MM.1S (cell line): ENCODE data around the gene KLHDC9.

ENCODE experiments used
- EZH2phosphoT487 ChIP-seq: fragments of 300-600 bp; sonication (generic); IDR thresholded peaks from 2 replicates; pipeline ENCODE4 v1.6.1; 2018; ENCODE audit warnings: antibody characterized with exemption, low read length
- TF ChIP-seq, protein P1 (sequence below): fragments of 300-600 bp; sonication (generic); IDR thresholded peaks from 2 replicates; pipeline ENCODE4 v1.5.1; 2016; ENCODE audit warnings: antibody characterized with exemption, low read length, mixed read lengths

DNA sequence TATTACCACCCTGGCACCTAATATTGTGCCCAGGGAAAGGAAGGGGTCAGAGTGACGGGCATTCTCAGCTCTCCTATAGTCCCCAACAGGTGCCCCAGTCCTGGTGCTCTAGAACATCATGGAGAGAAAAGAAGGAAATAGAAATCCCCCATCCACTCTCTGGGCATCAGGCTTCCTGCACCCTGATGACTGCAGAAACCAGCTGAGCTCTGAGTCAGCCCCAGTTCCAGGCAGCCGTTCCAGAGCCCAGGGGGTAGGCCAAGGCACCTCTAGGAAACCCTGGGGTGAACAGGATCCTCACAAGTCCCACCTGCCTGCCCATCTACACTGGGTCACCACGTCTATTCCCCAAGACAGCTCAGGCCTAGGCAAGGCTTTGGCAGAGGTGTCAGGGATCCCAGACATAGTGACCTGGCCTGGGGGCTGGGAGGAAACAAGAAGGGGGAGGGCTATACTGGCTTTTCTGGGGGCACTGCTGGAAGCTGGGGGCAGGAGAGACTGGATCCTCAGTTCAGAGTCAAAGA is 9.5 kb upstream of the KLHDC9 start:
- TF ChIP-seq, protein P1, sequence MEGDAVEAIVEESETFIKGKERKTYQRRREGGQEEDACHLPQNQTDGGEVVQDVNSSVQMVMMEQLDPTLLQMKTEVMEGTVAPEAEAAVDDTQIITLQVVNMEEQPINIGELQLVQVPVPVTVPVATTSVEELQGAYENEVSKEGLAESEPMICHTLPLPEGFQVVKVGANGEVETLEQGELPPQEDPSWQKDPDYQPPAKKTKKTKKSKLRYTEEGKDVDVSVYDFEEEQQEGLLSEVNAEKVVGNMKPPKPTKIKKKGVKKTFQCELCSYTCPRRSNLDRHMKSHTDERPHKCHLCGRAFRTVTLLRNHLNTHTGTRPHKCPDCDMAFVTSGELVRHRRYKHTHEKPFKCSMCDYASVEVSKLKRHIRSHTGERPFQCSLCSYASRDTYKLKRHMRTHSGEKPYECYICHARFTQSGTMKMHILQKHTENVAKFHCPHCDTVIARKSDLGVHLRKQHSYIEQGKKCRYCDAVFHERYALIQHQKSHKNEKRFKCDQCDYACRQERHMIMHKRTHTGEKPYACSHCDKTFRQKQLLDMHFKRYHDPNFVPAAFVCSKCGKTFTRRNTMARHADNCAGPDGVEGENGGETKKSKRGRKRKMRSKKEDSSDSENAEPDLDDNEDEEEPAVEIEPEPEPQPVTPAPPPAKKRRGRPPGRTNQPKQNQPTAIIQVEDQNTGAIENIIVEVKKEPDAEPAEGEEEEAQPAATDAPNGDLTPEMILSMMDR, result no peak
- TF ChIP-seq EZH2phosphoT487, result no peak
